Raji (cell line): Measurements from ENCODE around the gene FBXO33.

Source experiments
- POLR2A ChIP-seq: IDR thresholded peaks from 2 replicates; pipeline ENCODE4 v1.6.1; 2011; ENCODE audit warnings: low read depth, low read length, control low read depth; ENCODE audit not compliant: insufficient read depth

The FBXO33 gene, protein sequence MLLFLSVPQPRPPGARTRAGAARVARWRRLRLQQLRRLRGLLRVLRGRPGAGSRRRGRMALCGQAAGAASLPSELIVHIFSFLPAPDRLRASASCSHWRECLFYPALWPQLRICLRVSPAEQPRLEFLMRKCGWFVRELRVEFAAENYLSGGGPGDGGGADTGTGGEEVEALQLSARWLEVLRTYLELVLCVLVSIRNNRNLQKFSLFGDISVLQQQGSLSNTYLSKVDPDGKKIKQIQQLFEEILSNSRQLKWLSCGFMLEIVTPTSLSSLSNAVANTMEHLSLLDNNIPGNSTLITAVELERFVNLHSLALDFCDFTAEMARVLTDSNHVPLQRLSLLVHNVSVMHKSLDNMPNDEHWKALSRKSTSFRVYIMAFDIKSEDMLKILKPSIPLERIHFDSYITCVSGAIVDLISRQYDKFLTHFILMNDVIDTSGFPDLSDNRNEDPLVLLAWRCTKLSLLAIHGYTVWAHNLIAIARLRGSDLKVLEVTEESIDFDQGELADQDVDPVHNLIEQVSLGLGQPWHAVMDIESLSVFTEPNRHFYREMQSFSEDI

DNA sequence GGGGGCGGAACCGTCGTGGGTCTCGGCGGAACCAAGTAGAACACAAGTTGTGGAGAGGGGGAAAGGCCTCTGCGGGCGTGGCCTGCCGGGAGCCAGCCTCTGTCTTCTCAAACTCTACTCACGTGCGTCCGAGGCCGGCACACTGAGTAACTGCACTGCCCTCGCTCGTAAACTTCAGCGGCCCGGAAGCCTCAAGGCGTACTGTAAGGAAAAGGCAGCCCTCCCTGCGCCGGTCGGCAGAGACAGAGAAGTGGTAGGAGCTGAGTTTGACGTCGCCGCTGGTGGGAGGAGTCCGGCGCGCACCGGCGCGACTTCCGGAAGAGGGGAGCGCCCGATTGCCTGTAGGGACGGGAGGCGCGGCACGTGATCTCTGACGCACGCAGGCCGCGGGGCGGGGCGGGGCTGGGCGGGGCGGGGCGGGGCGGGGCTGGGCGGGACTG, at the start of gene FBXO33:
FBXO33 (minus strand) TSS at position 255 of the 440 bp plus-strand sequence. CDS start 271 bp downstream, outside the sequence.
- TF ChIP-seq POLR2A: no peak; the same call in 1 of the 2 replicates

DNA sequence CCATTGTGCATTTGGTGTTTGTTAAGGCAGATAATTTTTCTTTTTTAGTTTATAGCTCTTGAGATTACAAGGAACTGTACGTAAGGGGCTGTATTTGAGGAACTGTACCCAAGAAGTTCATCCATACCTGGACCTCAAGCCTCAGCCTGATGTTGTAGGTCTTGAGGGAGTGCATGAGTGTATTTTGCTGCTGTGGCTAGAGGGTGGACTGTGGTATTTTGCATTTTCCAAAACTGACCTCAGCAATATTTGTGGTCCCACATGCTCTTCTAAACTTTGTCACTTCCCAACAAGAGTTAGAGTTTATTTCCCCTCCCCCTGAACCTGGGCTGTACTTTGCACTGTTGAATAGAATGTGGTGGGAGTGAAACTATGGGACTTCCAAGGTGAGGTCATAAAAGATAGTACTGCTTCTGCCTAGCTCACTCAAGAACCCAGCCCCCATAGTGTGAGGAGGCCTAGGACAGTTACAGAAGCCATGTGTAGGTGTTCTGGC, 42.2 kb upstream of the FBXO33 start:
- TF ChIP-seq POLR2A: no peak

- no peak for TF ChIP-seq POLR2A
Measured at GRCh38 chr14:39472078-39472477, 39.8 kb upstream of the FBXO33 start.

DNA sequence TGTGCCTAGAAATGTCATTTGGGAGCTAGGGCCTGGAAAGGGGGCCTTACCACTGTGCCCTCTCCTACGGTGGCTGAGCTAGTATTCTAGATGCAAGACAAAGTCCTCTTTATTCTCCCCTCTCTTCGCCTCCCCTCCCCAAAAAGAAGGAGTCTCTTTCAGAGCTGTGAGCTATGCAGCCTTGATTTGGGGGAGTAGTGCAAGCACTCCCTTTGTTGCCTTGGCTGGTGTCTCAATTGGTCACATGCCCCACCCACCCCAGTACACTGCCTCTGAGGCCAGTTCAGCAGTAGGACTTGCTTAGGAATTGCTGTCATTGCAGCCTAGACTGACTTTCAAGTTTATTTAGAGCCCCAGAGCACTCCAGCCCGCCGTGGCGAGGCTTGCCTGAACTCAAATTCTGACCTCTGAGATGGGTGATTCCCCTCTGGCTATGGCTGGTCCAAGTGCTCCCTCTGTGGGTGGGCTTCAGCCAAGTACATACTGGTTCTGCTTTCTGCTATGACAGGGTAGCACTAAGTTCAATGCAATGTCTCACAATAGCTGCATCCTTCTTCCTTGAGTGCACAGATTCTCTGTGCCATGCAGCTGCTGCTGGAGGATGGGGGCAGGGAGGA, 37.0 kb upstream of the FBXO33 start:
- no peak for TF ChIP-seq POLR2A

GRCh38 chr14:39467889-39468524, 35.8 kb upstream of the FBXO33 start:
- no peak for TF ChIP-seq POLR2A

DNA sequence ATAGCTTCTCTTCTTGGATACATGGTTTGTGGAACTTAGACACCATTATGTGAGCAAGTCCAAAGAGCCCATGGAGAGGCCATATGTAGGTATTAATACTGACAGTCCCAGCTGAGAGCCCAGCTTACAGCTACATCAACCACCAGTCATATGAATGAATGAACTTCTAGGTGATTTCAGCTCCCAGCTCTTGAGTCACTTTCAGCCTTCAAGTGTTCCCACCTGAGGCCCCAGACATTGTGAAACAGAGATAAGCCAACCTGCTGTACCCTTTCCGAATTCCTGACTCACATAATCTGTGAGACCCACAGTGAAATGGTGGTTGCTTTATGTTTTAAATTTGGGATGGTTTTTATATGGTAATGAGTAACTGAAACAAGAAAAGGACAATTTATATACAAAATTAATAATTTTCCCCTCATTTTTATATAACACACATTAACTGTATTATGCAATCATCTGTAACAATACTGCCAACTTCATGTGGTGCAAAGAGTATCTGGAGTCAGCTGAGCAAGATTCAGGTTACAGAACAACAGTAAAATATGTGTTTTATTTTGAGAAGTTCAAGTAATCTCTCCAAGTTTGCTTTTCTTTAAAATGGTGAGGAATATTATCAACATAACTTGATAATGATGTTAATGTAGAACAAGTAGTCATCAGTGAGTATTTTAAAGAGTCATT, 27.7 kb upstream of the FBXO33 start:
- TF ChIP-seq POLR2A: no peak

DNA sequence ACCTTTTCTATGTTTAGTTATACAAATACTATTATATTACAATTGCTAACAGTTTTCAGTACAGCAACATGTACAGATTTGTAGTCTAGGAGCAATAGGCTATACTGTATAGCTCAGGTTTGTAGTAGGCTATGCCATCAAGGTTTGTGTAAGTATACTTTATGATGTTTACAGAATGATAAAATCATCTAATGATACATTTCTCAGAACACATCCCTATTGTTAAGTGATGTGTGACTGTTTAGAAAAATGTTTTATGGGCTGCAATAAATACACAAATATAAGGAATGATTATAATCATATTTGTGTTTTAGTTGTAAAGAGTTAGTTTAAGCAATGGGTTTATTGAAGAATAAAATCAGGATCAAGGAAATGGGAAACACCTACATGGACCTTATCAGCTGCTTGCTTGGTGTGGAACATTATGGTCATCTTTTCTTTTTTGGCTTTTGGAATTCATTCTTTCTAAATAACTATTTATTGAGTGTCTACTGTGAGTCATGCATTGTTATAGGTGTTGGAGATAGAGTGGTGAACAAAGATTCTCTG, 24.5 kb upstream of the FBXO33 start:
- TF ChIP-seq POLR2A: no peak

- TF ChIP-seq POLR2A: no peak
Measured at GRCh38 chr14:39454906-39455539, 22.8 kb upstream of the FBXO33 start.

- TF ChIP-seq POLR2A: no peak
Measured at GRCh38 chr14:39452680-39453079, 20.4 kb upstream of the FBXO33 start.

DNA sequence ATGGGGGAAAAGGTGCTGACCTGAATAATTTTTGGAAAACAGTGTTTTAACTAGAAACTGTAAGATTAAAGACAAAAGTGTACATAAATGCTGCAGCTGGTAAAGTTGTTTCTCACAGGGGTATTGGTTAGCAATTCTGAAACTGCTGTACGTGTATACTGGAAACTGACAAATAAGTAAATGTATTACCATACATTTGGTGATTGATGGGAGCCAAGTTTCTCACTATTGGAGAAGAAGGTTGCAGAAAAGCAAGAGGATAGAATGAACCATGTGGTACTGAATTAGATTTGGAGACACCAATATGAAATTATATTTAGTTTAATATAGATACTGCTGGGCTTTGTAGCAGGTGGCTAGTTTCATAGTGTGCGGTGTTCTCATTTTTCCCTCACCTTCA, 19.6 kb upstream of the FBXO33 start:
- TF ChIP-seq POLR2A: no peak

- no peak for TF ChIP-seq POLR2A
Measured at GRCh38 chr14:39447175-39447661, 15.0 kb upstream of the FBXO33 start.

DNA sequence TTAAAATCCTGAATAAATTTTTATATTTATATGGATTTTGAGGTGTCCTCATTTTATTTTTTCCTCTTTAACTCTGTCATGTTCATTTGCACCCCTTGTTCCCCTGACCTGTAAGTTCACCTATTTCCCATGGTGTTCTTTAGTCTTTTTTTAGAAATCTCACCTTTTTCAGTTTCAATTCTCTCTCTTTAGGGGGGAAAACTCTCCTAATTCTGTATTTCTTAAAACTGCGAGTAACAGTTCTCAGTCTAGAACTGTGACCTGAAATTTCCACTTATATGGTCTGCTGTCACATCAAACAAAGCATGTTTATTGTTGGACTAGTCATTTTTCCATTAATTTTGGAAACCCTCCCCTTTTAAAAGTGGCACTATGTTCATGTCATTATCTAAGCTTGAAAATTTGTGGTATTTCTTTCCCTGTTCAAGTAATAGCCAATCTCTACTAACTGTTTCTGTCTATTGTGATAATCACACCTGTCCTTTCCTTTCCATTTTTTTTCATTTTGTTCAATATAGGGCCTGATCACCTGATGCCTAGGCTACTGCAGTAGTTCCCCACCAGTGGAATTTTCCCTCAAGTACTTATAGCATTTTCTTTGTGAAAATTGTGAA, 14.0 kb upstream of the FBXO33 start:
- TF ChIP-seq POLR2A: no peak

DNA sequence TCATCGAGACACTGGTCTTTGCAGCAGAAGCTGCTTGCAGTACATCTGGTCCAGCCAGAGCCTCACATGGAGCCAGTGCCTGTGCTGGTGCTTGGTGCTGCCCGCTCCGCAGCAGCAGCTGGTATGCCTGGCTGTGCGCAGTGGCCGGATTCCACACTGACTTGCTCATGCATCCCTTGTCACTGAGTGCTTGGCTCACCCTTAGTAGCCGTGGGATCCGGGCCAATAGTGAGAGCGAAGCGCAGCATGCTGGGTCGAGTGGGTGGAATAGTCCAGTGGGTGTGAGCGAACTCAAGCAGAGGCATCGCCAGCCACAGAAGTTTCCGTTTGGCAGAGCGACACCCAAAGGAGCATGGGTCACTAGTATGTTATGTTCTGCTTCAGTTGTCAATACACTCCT, 10.1 kb upstream of the FBXO33 start:
- TF ChIP-seq POLR2A: no peak
